Hepatocyte (in vitro differentiated cells): ENCODE measurements around the gene STT3B. TPM values are rescaled to one million over a fixed set of nuclear protein-coding genes. Genes with fewer than 3 reads are reported as not detected.

Experiments
- DNase-seq: peaks from one replicate; pipeline ENCODE4 v3.0.0-alpha.2; 2016; ENCODE audit warnings: low spot score
- H2AFZ ChIP-seq: fragments of 200-600 bp; sonication (generic); 2 replicates; pipeline ENCODE4 v1.6.0; 2016; ENCODE audit warnings: antibody characterized with exemption, mild to moderate bottlenecking
- H3K27ac ChIP-seq: fragments of 200-600 bp; sonication (generic); 2 replicates; pipeline ENCODE4 v1.5.1; 2016; ENCODE audit warnings: mild to moderate bottlenecking
- H3K27me3 ChIP-seq: fragments of 200-600 bp; sonication (generic); 2 replicates; pipeline ENCODE4 v1.6.1; 2016
- H3K36me3 ChIP-seq: fragments of 200-600 bp; sonication (generic); replicated peaks from 2 replicates; pipeline ENCODE4 v1.5.1; 2016; ENCODE audit warnings: low read depth; ENCODE audit not compliant: insufficient read depth
- H3K4me1 ChIP-seq: fragments of 200-600 bp; sonication (generic); 2 replicates; pipeline ENCODE4 v1.5.1; 2016; ENCODE audit warnings: mild to moderate bottlenecking, moderate library complexity; ENCODE audit not compliant: insufficient read depth
- H3K4me2 ChIP-seq: fragments of 200-600 bp; sonication (generic); 2 replicates; pipeline ENCODE4 v1.6.0; 2016
- H3K4me3 ChIP-seq: fragments of 200-600 bp; sonication (generic); 2 replicates; pipeline ENCODE4 v1.5.1; 2016; ENCODE audit warnings: mild to moderate bottlenecking
- H3K79me2 ChIP-seq: fragments of 200-600 bp; sonication (generic); 2 replicates; pipeline ENCODE4 v1.6.0; 2017; ENCODE audit warnings: mild to moderate bottlenecking
- H3K9me2 ChIP-seq: fragments of 200-600 bp; sonication (generic); replicated peaks from 2 replicates; pipeline ENCODE4 v1.6.0; 2017; ENCODE audit warnings: mild to moderate bottlenecking; ENCODE audit not compliant: insufficient read depth
- H3K9me3 ChIP-seq: fragments of 200-600 bp; sonication (generic); 2 replicates; pipeline ENCODE4 v1.5.1; 2016; ENCODE audit warnings: low read depth, mild to moderate bottlenecking
- H4K20me1 ChIP-seq: fragments of 200-600 bp; sonication (generic); 2 replicates; pipeline ENCODE4 v1.6.0; 2016; ENCODE audit warnings: mild to moderate bottlenecking; ENCODE audit not compliant: insufficient read depth, poor library complexity, severe bottlenecking
- EZH2 ChIP-seq: fragments of 200-600 bp; sonication (generic); IDR thresholded peaks from 2 replicates; pipeline ENCODE4 v1.6.1; 2016; ENCODE audit warnings: antibody characterized with exemption, mild to moderate bottlenecking, borderline replicate concordance
- EZH2phosphoT487 ChIP-seq: fragments of 200-600 bp; sonication (generic); IDR thresholded peaks from one replicate; pipeline ENCODE4 v1.6.1; 2018; ENCODE audit warnings: antibody characterized with exemption, mild to moderate bottlenecking, low read depth, moderate library complexity; ENCODE audit not compliant: unreplicated experiment, severe bottlenecking
- WGBS: methylation state at CpG from one replicate; pipeline ENCODE4 v1.1.6; 2016; ENCODE audit warnings: low lambda C conversion rate; ENCODE audit errors: missing lambda C conversion rate; 5-methylcytosine and 5-hydroxymethylcytosine counted together
- polyA plus RNA-seq: library from polyadenylated mRNA; unstranded; fragments of >200 nt; fragmentation: Nextera tagmentation; extraction: Ambion mirVana; gene quantifications from 2 replicates; pipeline ENCODE4 v1.2.1, GENCODE V29; 2016
- total RNA-seq: library from RNA; depleted of rRNA; stranded (reverse); fragments of >200 nt; gene quantifications from 2 replicates; pipeline ENCODE4 v1.2.3, GENCODE V29; 2014
- TF ChIP-seq, protein P1 (sequence below): fragments of 200-600 bp; sonication (generic); IDR thresholded peaks from 2 replicates; pipeline ENCODE4 v1.5.1; 2016; ENCODE audit warnings: antibody characterized with exemption, mild to moderate bottlenecking; ENCODE audit not compliant: poor library complexity

STT3B gene
- total and polyA plus RNA-seq, 2 experiments from 2014 or later, result 101 to 253 TPM

DNA sequence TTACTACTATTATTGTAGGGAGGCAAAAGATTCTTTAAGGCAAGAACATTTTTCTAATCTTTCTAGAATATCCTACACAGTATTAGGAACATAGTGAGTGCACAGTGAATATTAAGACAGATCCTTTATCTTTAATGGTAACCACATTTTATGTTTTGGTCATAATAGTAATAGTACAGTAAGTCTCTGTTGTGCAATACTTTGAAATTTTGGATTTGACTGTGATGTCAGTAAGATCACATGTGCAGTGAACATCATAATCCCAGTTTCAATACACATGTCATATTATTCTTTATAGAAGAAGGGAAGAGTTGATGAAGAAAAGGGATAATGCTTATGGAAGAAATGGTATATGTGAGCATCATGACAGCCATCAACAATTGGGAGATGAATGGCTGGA, 10.7 kb downstream of the STT3B start:
- Histone ChIP-seq H3K9me2 (no peaks in the 10 kb centered on the region), H3K27ac (no peak overlapping the region), H3K79me2 (peaks cover 100% of the 10 kb centered on the region), H3K9me3 (no peaks in the 10 kb centered on the region), H3K4me3 (no peak overlapping the region), H4K20me1 (peaks cover 63% of the 10 kb centered on the region), H3K27me3 (no peaks in the 10 kb centered on the region), H2AFZ (no peak overlapping the region), H3K4me1 (peaks cover 3% of the 10 kb centered on the region), H3K4me2 (no peak overlapping the region), H3K36me3 (no peaks in the 10 kb centered on the region)
- no peak for TF ChIP-seq EZH2phosphoT487
- no peak for TF ChIP-seq EZH2
- TF ChIP-seq, protein P1, sequence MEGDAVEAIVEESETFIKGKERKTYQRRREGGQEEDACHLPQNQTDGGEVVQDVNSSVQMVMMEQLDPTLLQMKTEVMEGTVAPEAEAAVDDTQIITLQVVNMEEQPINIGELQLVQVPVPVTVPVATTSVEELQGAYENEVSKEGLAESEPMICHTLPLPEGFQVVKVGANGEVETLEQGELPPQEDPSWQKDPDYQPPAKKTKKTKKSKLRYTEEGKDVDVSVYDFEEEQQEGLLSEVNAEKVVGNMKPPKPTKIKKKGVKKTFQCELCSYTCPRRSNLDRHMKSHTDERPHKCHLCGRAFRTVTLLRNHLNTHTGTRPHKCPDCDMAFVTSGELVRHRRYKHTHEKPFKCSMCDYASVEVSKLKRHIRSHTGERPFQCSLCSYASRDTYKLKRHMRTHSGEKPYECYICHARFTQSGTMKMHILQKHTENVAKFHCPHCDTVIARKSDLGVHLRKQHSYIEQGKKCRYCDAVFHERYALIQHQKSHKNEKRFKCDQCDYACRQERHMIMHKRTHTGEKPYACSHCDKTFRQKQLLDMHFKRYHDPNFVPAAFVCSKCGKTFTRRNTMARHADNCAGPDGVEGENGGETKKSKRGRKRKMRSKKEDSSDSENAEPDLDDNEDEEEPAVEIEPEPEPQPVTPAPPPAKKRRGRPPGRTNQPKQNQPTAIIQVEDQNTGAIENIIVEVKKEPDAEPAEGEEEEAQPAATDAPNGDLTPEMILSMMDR, result no peak
- no peak for DNase-seq

DNA sequence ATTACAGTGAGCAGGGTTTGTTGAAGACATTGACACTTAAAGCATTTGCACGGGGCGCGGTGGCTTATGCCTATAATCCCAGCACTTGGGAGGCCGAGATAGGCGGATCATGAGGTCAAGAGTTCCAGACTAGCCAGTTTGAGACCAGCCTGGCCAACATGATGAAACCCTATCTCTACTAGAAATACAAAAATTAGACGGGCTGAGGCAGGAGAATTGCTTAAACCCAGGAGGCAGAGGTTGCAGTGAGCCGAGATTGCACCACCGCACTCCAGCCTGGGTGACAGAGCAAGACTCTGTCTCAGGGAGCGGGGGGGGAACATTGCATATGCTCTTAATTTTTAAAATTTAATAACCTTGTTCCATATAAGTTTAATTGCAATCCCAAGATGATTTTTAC, 11.9 kb downstream of the STT3B start:
- no peak for TF ChIP-seq EZH2
- TF ChIP-seq, protein P1, result no peak
- TF ChIP-seq EZH2phosphoT487, result no peak
- Histone ChIP-seq H3K36me3 (no peaks in the 10 kb centered on the region), H3K27ac (peak overlapping the region; percentile 4), H3K4me2 (peak overlapping the region; percentile 43), H3K4me1 (peaks cover 3% of the 10 kb centered on the region), H3K9me3 (no peaks in the 10 kb centered on the region), H2AFZ (no peak overlapping the region), H4K20me1 (peaks cover 68% of the 10 kb centered on the region), H3K27me3 (no peaks in the 10 kb centered on the region), H3K9me2 (no peaks in the 10 kb centered on the region), H3K4me3 (no peak overlapping the region), H3K79me2 (peaks cover 100% of the 10 kb centered on the region)
- 42% methylated on average over 9 of the region's 9 CpGs for WGBS
- DNase-seq, result peak; percentile 22

DNA sequence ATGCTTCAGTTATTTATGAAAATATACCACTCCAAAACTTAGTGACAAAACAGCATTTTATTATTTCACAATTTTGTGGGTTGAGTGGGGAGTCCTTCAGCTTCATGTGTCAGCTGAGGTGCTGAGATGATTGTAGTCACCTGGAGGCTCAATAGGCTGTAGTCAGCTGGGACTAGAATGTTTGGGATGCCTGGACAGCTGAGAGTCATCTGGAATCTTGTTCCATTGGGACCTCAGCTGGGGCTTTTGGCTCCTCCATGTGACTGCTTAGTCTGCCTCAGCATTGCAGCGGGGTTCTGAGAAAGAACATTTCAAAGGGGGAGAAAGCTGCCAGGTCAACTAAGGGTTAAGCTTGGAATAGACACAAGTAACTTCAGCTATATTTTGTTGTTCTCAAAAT, 13.4 kb downstream of the STT3B start:
- H3K79me2 ChIP-seq, result peaks cover 100% of the 10 kb centered on the region
- WGBS, result 73% methylated on average over 1 of the region's 1 CpG
- TF ChIP-seq, protein P1, result no peak
- TF ChIP-seq EZH2 (no peak), EZH2phosphoT487 (no peak)
- no peak overlapping the region for H3K4me2 ChIP-seq
- no peak for DNase-seq
- H3K9me2 ChIP-seq, result no peaks in the 10 kb centered on the region
- H3K27ac ChIP-seq, result no peak overlapping the region
- no peak overlapping the region for H2AFZ ChIP-seq
- no peaks in the 10 kb centered on the region for H3K36me3 ChIP-seq
- H4K20me1 ChIP-seq, result peaks cover 77% of the 10 kb centered on the region
- no peaks in the 10 kb centered on the region for H3K9me3 ChIP-seq
- H3K4me1 ChIP-seq, result peaks cover 5% of the 10 kb centered on the region
- H3K4me3 ChIP-seq, result no peak overlapping the region
- no peaks in the 10 kb centered on the region for H3K27me3 ChIP-seq

DNA sequence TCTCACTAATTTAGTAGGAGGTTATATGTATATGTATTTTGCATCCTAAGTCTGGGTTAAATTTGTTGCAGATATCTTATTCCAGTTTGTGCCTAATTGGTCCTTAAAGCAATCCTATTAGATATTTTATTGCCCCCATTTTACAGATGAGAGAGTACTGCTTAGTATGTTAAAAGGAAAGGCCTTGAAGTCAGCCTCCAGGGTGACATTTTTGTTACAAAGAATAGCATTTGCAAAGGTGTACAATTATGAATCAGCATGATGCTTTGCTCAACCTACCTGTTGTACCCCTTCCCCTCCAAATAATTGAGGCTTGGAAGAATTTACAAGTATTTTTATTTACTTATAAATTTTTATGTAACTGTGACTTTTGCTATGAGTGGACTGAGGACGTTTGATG, 14.0 kb downstream of the STT3B start:
- WGBS, result 68% methylated on average over 1 of the region's 1 CpG
- no peaks in the 10 kb centered on the region for H3K27me3 ChIP-seq
- no peak overlapping the region for H3K4me2 ChIP-seq
- no peak overlapping the region for H3K27ac ChIP-seq
- TF ChIP-seq EZH2, result no peak
- TF ChIP-seq, protein P1, result no peak
- no peak for TF ChIP-seq EZH2phosphoT487
- no peak overlapping the region for H2AFZ ChIP-seq
- no peak for DNase-seq
- H3K9me3 ChIP-seq, result no peaks in the 10 kb centered on the region
- peaks cover 83% of the 10 kb centered on the region for H4K20me1 ChIP-seq
- no peaks in the 10 kb centered on the region for H3K36me3 ChIP-seq
- no peak overlapping the region for H3K4me3 ChIP-seq
- H3K4me1 ChIP-seq, result peaks cover 5% of the 10 kb centered on the region
- peaks cover 100% of the 10 kb centered on the region for H3K79me2 ChIP-seq
- no peaks in the 10 kb centered on the region for H3K9me2 ChIP-seq
